ENCODE measurements around the gene TBC1D16.

DNA sequence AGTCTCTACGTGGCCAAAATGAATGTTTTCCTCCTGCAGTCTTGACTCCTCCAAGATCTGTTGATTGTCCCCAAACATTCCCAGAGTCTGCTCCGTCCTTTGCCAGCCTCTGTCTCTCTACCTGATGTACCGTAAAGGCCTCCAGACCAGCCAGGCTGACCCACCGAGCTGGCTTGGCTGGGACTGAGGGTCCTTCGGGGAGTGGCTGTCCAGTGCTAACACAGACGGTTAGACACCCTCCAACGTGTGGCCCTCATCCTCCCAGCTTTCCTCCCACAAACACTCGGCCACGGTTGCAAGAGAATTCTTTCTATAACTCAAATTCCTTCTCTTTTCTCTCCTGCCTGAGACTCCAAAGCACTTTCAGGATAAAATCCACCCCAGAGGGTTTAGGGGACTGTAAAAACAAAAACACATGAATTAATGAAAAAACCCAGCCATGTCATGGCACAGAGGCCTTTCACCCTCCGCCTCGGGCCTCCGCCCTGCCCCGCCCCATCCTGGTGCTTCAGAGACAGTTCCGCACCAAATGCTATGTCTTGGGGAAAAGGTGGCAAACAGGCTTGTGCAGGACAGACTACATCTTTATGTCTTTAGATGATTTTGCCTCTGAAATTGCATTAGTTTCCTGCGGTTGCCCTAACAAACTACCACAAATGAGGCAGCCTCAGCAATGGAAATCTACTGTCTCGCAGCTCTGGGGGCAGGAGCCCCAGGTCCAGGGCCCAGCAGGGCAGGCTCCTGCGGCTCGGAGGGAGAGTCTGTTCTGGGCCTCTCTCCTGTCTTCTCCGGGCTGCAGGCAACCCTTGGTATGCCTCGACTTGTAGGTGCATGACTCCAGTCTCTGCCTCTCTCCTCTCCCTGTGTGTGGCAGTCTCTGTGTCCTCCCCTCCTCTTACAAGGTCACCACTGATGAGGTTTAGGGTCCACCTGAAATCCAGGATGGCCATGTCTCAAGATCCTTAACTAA lies 124.0 kb downstream of the TBC1D16 start:
- TF ChIP-seq POLR2AphosphoS5 (IDR thresholded peaks at IDR 0.05; ENCODE audit: borderline replicate concordance, low read depth, low read length) (no peak), EZH2 (IDR thresholded peaks at IDR 0.05) (no peak)

Data from SK-N-MC (cell line).